A549 (cell line): ENCODE measurements around the gene RALGPS2. TPM values are rescaled to one million over a fixed set of nuclear protein-coding genes. Genes with fewer than 3 reads are reported as not detected.

Experiments used
- ATAC-seq, 2 experiments: fragments of 200-7000 bp in 1 of 2; fragments of >200 bp in 1 of 2; cut with Nextera tagmentation in 1 of 2; cut with Tn5 transposase in 1 of 2; 3 replicates each; pipeline versions ENCODE4 v1.8.0 to v1.9.1; 2018 to 2020; ENCODE audit warnings: mild to moderate bottlenecking in 1 of 2, moderate library complexity in 1 of 2
- CTCF ChIA-PET: fragments of 300-600 bp; sonication (Branson Sonifier 250); formaldehyde crosslinking; extraction: SDS; loops from one replicate; lab custom pipeline; 2021; ENCODE audit warnings: antibody characterized with exemption, inconsistent platforms; lab: Yijun Ruan, JAX
- POLR2A ChIA-PET: fragments of 350-600 bp; formaldehyde crosslinking; extraction: SDS; loops from one replicate; lab custom pipeline; 2021; ENCODE audit warnings: antibody characterized with exemption, inconsistent platforms; lab: Yijun Ruan, JAX
- DNase-seq, 2 experiments: peaks; one replicate each; pipeline versions ENCODE4 v3.0.0 to v3.0.0-alpha.2; 2011 to 2016; ENCODE audit warnings: low read depth in 1 of 2, low spot score in 1 of 2
- FAIRE-seq: peaks from 2 replicates; lab custom pipeline; 2011; peaks lifted over from hg19 to GRCh38; lab: Jason Lieb, UNC
- H3K27ac ChIP-seq, 2 experiments: fragments of >200 bp; sonication (Bioruptor Twin); formaldehyde crosslinking; 3 replicates each; pipeline ENCODE4 v1.5.1; 2016 to 2017
- H3K4me1 ChIP-seq: fragments of >200 bp; sonication (Bioruptor Twin); formaldehyde crosslinking; 3 replicates; pipeline ENCODE4 v1.6.1; 2016
- H3K4me2 ChIP-seq: fragments of >200 bp; sonication (Bioruptor Twin); formaldehyde crosslinking; 3 replicates; pipeline ENCODE4 v1.6.1; 2016
- H3K4me3 ChIP-seq: fragments of >200 bp; sonication (Bioruptor Twin); formaldehyde crosslinking; 3 replicates; pipeline ENCODE4 v1.5.1; 2016
- H3K9me3 ChIP-seq: fragments of >200 bp; sonication (Bioruptor Twin); formaldehyde crosslinking; 3 replicates; pipeline ENCODE4 v1.6.1; 2016
- CBX2 ChIP-seq: fragments of 200-600 bp; sonication (generic); IDR thresholded peaks from 2 replicates; pipeline ENCODE4 v1.6.1; 2016; ENCODE audit warnings: low read depth, mild to moderate bottlenecking, borderline replicate concordance
- CBX8 ChIP-seq: fragments of 200-600 bp; sonication (generic); IDR thresholded peaks from 2 replicates; pipeline ENCODE4 v1.6.1; 2016
- CHD2 ChIP-seq: fragments of 150-350 bp; IDR thresholded peaks from 2 replicates; pipeline ENCODE4 v1.6.1; 2014; ENCODE audit warnings: low read length; ENCODE audit not compliant: partially characterized antibody
- CHD4 ChIP-seq: fragments of 200-600 bp; sonication (generic); IDR thresholded peaks from 2 replicates; pipeline ENCODE4 v1.6.1; 2016; ENCODE audit warnings: antibody characterized with exemption, mild to moderate bottlenecking, borderline replicate concordance
- EHF ChIP-seq: fragments of 250-450 bp; sonication (Bioruptor Pico); IDR thresholded peaks from 2 replicates; pipeline ENCODE4 v1.5.0; 2020; ENCODE audit warnings: mild to moderate bottlenecking
- ESRRA ChIP-seq: fragments of 150-350 bp; IDR thresholded peaks from 2 replicates; pipeline ENCODE4 v1.6.1; 2014; ENCODE audit warnings: mild to moderate bottlenecking, low read length, borderline replicate concordance
- GATA3 ChIP-seq: IDR thresholded peaks from 2 replicates; pipeline ENCODE4 v1.6.1; 2012; ENCODE audit warnings: borderline replicate concordance
- HEYL ChIP-seq: fragments of 250-450 bp; sonication (Bioruptor Pico); IDR thresholded peaks from 2 replicates; pipeline ENCODE4 v1.8.0; 2021; ENCODE audit warnings: mild to moderate bottlenecking, moderate library complexity
- HOXB5 ChIP-seq: fragments of 250-450 bp; sonication (Bioruptor Pico); IDR thresholded peaks from 2 replicates; pipeline ENCODE4 v1.5.0; 2020; ENCODE audit warnings: mild to moderate bottlenecking, moderate library complexity
- KDM5A ChIP-seq: fragments of 200-600 bp; sonication (generic); IDR thresholded peaks from 2 replicates; pipeline ENCODE4 v1.6.1; 2016; ENCODE audit warnings: antibody characterized with exemption, mild to moderate bottlenecking
- MAFK ChIP-seq: fragments of 450-650 bp; IDR thresholded peaks from 2 replicates; pipeline ENCODE4 v1.6.1; 2014; ENCODE audit not compliant: partially characterized antibody
- NPAS2 ChIP-seq: fragments of 250-450 bp; sonication (Bioruptor Pico); IDR thresholded peaks from 2 replicates; pipeline ENCODE4 v1.8.0; 2022; ENCODE audit warnings: mild to moderate bottlenecking, moderate library complexity, borderline replicate concordance
- NR3C1 ChIP-seq: fragments of >200 bp; sonication (Bioruptor Twin); formaldehyde crosslinking; IDR thresholded peaks from 3 replicates; pipeline ENCODE4 v1.6.1; 2017
- PHF8 ChIP-seq: fragments of 200-600 bp; sonication (generic); IDR thresholded peaks from 2 replicates; pipeline ENCODE4 v1.6.1; 2016; ENCODE audit warnings: low read depth, mild to moderate bottlenecking, antibody characterized with exemption, moderate library complexity, borderline replicate concordance
- RAD21 ChIP-seq, 2 experiments: fragments of >200 bp in 1 of 2; sonication (Bioruptor Twin) in 1 of 2; formaldehyde crosslinking in 1 of 2; IDR thresholded peaks in 1 of 2; conservative IDR thresholded peaks in 1 of 2; 2 replicates in 1 of 2; 3 replicates in 1 of 2; pipeline ENCODE4 v1.6.1; 2012 to 2018; ENCODE audit warnings: inconsistent platforms in 1 of 2
- ZNF302 ChIP-seq: fragments of 250-450 bp; sonication (Bioruptor Pico); IDR thresholded peaks from 2 replicates; pipeline ENCODE4 v1.9.0; 2021; ENCODE audit warnings: inconsistent platforms, mild to moderate bottlenecking, moderate library complexity
- ZSCAN20 ChIP-seq: fragments of 250-450 bp; sonication (Bioruptor Pico); IDR thresholded peaks from 2 replicates; pipeline ENCODE4 v1.8.0; 2022; ENCODE audit warnings: mild to moderate bottlenecking, moderate library complexity
- WGBS: methylation state at CpG from one replicate; pipeline ENCODE4 v1.1.6; 2017; ENCODE audit errors: missing lambda C conversion rate; 5-methylcytosine and 5-hydroxymethylcytosine counted together
- polyA plus RNA-seq, 4 experiments: library from polyadenylated mRNA; depleted of rRNA in 3 of 4; stranded (reverse); fragments of >200 nt; fragmentation: RNase III in 1 of 4; extraction: RNeasy Plus Mini Kit Qiagen cat#74134 plus additional on column Dnase treatment in 1 of 4; gene quantifications; 2 replicates in 3 of 4; 3 replicates in 1 of 4; pipeline ENCODE4 v1.2.3, GENCODE V29; 2011 to 2017
- TF ChIP-seq, protein P1 (sequence below): fragments of 450-650 bp; IDR thresholded peaks from 2 replicates; pipeline ENCODE4 v1.6.1; 2014; ENCODE audit warnings: antibody characterized with exemption
- TF ChIP-seq, protein P2 (sequence below): fragments of 200-600 bp; sonication (generic); IDR thresholded peaks from 2 replicates; pipeline ENCODE4 v1.6.1; 2016; ENCODE audit warnings: antibody characterized with exemption, mild to moderate bottlenecking, moderate library complexity
- TF ChIP-seq, protein P3 (sequence below): IDR thresholded peaks from 2 replicates; pipeline ENCODE4 v1.6.1; 2012
- TF ChIP-seq, protein P4 (sequence below): fragments of >200 bp; sonication (Bioruptor Twin); formaldehyde crosslinking; IDR thresholded peaks from 3 replicates; pipeline ENCODE4 v1.5.1; 2016

RALGPS2 gene
- polyA plus RNA-seq, 2 of the 4 experiments (the other 2 are of a cell fraction), result 11.8 to 18.6 TPM

DNA sequence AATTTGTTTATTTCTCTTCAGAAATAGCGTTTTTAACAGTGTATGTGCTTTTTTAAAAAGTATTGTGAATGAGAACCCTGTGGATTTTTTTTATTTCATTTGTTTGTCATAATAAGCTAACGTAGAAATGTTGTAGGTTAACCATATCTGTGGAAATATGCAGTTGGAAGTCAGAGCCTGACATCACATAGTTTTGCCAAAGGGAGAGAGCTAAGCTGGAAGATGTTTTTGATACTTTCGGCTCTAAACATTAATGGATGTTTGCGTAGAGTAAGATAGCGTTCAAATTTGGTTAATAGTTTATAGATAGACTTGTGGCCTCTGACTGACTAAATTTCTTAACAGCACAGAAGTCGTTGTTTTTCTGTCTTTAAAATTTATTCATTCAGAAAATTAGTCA is 193.3 kb downstream of the RALGPS2 start (continued):
- TF ChIP-seq HOXB5 (CRISPR knock-in tag), result no peak
- TF ChIP-seq ZNF302 (CRISPR knock-in tag), result no peak
- TF ChIP-seq, protein P1, sequence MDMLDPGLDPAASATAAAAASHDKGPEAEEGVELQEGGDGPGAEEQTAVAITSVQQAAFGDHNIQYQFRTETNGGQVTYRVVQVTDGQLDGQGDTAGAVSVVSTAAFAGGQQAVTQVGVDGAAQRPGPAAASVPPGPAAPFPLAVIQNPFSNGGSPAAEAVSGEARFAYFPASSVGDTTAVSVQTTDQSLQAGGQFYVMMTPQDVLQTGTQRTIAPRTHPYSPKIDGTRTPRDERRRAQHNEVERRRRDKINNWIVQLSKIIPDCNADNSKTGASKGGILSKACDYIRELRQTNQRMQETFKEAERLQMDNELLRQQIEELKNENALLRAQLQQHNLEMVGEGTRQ, result no peak
- TF ChIP-seq CBX8, result no peak

DNA sequence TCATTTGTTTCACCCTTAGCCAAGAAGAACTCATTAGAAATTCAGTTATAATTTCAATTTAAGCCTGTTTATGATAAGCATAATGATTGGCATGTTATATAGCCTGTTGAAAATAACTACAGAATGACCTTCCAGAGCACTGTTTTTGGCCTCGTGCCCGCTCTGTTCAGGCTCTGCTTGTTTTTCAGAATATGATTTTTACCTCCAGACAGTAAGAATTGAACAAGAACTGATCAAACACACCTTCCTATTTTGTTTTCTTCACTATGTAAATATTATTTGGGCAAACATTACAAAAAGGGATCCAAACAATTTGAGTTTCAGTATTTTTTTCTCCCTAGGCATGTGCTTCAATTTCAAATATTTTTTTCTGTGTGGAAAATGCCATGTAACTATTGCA is 193.9 kb downstream of the RALGPS2 start:
- ATAC-seq, result no peak
- Histone ChIP-seq H3K4me2 (no peak overlapping the region), H3K4me1 (no peaks in the 10 kb centered on the region), H3K9me3 (no peaks in the 10 kb centered on the region), H3K27ac (no peak overlapping the region), H3K4me3 (no peak overlapping the region)
- no peak for DNase-seq
- 91% methylated on average over 2 of the region's 2 CpGs for WGBS
- TF ChIP-seq NR3C1 (no peak), CHD2 (no peak), KDM5A (no peak), CBX8 (no peak), ESRRA (no peak), HEYL (CRISPR knock-in tag) (no peak), EHF (CRISPR knock-in tag) (no peak), PHF8 (no peak), CBX2 (no peak), MAFK (no peak), RAD21 (conservative IDR thresholded peaks at IDR 0.05 in 1 of 2, IDR thresholded peaks at IDR 0.05 in 1 of 2) (no peak), ZSCAN20 (CRISPR knock-in tag) (no peak), NPAS2 (CRISPR knock-in tag) (no peak), GATA3 (no peak), CHD4 (no peak)
- TF ChIP-seq, protein P2, sequence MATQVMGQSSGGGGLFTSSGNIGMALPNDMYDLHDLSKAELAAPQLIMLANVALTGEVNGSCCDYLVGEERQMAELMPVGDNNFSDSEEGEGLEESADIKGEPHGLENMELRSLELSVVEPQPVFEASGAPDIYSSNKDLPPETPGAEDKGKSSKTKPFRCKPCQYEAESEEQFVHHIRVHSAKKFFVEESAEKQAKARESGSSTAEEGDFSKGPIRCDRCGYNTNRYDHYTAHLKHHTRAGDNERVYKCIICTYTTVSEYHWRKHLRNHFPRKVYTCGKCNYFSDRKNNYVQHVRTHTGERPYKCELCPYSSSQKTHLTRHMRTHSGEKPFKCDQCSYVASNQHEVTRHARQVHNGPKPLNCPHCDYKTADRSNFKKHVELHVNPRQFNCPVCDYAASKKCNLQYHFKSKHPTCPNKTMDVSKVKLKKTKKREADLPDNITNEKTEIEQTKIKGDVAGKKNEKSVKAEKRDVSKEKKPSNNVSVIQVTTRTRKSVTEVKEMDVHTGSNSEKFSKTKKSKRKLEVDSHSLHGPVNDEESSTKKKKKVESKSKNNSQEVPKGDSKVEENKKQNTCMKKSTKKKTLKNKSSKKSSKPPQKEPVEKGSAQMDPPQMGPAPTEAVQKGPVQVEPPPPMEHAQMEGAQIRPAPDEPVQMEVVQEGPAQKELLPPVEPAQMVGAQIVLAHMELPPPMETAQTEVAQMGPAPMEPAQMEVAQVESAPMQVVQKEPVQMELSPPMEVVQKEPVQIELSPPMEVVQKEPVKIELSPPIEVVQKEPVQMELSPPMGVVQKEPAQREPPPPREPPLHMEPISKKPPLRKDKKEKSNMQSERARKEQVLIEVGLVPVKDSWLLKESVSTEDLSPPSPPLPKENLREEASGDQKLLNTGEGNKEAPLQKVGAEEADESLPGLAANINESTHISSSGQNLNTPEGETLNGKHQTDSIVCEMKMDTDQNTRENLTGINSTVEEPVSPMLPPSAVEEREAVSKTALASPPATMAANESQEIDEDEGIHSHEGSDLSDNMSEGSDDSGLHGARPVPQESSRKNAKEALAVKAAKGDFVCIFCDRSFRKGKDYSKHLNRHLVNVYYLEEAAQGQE, result no peak
- TF ChIP-seq, protein P3, sequence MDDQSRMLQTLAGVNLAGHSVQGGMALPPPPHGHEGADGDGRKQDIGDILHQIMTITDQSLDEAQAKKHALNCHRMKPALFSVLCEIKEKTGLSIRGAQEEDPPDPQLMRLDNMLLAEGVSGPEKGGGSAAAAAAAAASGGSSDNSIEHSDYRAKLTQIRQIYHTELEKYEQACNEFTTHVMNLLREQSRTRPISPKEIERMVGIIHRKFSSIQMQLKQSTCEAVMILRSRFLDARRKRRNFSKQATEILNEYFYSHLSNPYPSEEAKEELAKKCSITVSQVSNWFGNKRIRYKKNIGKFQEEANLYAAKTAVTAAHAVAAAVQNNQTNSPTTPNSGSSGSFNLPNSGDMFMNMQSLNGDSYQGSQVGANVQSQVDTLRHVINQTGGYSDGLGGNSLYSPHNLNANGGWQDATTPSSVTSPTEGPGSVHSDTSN, result no peak
- no peak for FAIRE-seq
- ChIA-PET CTCF (interaction anchor here (0.8 kb wide), 1 partner anchor 154 kb away, joined by 3 read pairs; no protein-coding TSS in a partner anchor), POLR2A (no interaction called here)

DNA sequence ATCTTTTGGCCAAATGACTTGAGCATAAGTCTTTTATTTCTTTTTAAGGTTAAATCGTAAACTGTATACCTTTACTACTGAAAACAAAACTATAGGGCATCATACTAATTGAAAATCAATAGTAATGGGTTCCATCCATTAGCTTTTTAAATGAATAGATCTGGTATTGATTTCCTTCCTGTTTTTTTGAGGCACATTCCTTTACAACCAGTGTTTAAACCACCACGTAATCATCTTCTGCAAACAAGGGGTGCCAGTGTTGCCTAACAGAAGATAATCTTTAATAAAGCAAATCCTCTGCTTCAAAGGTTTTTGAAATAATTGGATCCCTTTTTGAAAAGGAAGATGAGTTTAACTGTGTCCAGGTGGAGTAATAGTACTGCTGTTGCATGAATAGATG is 194.5 kb downstream of the RALGPS2 start:
- CTCF ChIA-PET, result interaction anchor here (0.8 to 1.8 kb wide), 2 partner anchors 155 to 377 kb away, joined by 3 to 4 read pairs; no protein-coding TSS in a partner anchor
- H3K4me3 ChIP-seq, result no peak overlapping the region
- no peak for ATAC-seq
- H3K9me3 ChIP-seq, result peaks cover 4% of the 10 kb centered on the region; the same call in 1 of the 3 replicates
- 86% methylated on average over 2 of the region's 2 CpGs for WGBS
- H3K27ac ChIP-seq, result no peak overlapping the region
- H3K4me1 ChIP-seq, result no peaks in the 10 kb centered on the region
- no peak for FAIRE-seq
- TF ChIP-seq MAFK, result no peak
- TF ChIP-seq, protein P4, sequence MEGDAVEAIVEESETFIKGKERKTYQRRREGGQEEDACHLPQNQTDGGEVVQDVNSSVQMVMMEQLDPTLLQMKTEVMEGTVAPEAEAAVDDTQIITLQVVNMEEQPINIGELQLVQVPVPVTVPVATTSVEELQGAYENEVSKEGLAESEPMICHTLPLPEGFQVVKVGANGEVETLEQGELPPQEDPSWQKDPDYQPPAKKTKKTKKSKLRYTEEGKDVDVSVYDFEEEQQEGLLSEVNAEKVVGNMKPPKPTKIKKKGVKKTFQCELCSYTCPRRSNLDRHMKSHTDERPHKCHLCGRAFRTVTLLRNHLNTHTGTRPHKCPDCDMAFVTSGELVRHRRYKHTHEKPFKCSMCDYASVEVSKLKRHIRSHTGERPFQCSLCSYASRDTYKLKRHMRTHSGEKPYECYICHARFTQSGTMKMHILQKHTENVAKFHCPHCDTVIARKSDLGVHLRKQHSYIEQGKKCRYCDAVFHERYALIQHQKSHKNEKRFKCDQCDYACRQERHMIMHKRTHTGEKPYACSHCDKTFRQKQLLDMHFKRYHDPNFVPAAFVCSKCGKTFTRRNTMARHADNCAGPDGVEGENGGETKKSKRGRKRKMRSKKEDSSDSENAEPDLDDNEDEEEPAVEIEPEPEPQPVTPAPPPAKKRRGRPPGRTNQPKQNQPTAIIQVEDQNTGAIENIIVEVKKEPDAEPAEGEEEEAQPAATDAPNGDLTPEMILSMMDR, result no peak
- POLR2A ChIA-PET, result no interaction called here
- no peak overlapping the region for H3K4me2 ChIP-seq
- no peak for DNase-seq
